DMS114 treated with DMSO at 0.1 percent for 48 hours (cell line): ENCODE results near the gene TNK2.
"Not testable (repeated sequence)": the region's sequence is repeated elsewhere in the genome, so short reads cannot be mapped to it uniquely, and the experiment has no call there.

Experiments used
- DNase-seq: peaks from one replicate; lab custom pipeline; 2025; ENCODE audit not compliant: unreplicated experiment; lab: John Stamatoyannopoulos, UW

Gene TNK2

GRCh38 chr3:195824425-195825190, 83.7 kb downstream of the TNK2 start:
- not testable (repeated sequence) for DNase-seq

GRCh38 chr3:195823999-195824398, 84.4 kb downstream of the TNK2 start:
- DNase-seq, result no peak

GRCh38 chr3:195823280-195823679, 85.1 kb downstream of the TNK2 start:
- no peak for DNase-seq

- DNase-seq, result no peak
These were observed 86.1 kb downstream of the TNK2 start for GRCh38 chr3:195822131-195822696.

- DNase-seq, result no peak
These were observed 86.8 kb downstream of the TNK2 start for GRCh38 chr3:195821403-195822130.

- DNase-seq, result no peak
These were observed 87.5 kb downstream of the TNK2 start for GRCh38 chr3:195820901-195821300.

GRCh38 chr3:195820186-195820585, 88.2 kb downstream of the TNK2 start:
- no peak for DNase-seq

- DNase-seq, result no peak
These were observed 90.0 kb downstream of the TNK2 start for GRCh38 chr3:195818301-195818700.

GRCh38 chr3:195817578-195818135, 90.7 kb downstream of the TNK2 start:
- DNase-seq, result no peak

- DNase-seq, result not testable (repeated sequence)
These were observed 92.0 kb downstream of the TNK2 start for GRCh38 chr3:195816276-195816913.

GRCh38 chr3:195815169-195815771, 93.1 kb downstream of the TNK2 start:
- DNase-seq, result no peak

GRCh38 chr3:195813916-195814640, 94.3 kb downstream of the TNK2 start:
- no peak for DNase-seq
